SW 1271 (cell line): ENCODE measurements around the gene THEM4.
"Not testable (repeated sequence)": the region's sequence is repeated elsewhere in the genome, so short reads cannot be mapped to it uniquely, and the experiment has no call there.

Source experiments
- DNase-seq, 2 experiments: peaks; one replicate each; lab custom pipeline; 2025; lab: John Stamatoyannopoulos, UW

Gene THEM4

DNA sequence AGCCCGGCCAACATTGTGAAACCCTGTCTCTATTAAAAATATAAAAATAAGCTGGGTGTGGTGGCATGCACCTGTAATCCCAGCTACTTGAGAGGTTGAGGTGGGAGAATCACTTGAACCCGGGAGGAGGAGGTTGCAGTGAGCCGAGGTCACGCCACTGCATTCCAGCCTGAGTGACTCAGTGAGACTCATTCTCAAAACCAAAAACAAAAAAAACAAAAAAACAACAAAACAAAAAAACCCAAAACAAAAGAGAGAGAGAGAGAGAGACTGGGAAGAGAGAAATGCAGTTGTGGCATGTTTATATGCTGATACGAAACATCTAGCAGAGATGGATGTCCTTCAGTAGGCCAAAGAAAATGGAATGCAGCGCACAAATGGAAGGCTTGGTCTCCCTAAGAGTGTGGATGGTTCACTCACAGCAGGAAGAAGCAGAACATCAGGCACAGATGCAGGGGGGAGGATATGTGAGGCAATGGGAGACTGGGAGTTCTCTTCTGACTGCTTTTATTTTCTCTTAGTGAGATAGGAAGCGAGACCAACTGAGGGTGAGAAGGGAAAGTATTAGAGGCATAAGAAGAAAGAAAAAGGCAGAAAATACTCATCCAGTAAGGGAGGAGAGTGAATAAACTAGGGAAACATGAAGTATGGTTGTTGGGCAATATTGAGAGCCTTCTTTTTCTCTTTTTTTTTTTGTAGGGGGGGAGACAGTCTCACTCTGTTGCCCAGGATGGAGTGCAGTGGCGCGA is 16.0 kb downstream of the THEM4 start:
- DNase-seq: no peak

DNA sequence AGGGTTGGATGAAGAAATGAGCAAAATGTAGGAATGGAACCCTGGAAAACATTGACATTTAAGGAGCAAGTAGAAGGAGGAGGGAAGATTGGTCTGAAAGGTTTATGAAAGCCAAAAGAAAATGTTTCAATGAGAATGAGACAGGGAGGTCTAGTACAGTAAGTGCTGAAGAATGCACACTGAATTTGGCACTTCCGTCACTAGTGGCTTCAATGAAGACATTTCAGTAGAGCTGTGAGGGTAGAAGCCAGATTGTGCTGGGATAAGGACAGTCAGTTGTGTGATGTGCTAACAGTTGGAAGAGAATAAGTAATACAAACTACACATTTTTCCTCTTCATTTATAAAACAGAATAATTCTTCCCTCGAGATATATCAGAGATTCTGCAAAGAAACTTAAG is 17.1 kb downstream of the THEM4 start:
- DNase-seq: no peak

DNA sequence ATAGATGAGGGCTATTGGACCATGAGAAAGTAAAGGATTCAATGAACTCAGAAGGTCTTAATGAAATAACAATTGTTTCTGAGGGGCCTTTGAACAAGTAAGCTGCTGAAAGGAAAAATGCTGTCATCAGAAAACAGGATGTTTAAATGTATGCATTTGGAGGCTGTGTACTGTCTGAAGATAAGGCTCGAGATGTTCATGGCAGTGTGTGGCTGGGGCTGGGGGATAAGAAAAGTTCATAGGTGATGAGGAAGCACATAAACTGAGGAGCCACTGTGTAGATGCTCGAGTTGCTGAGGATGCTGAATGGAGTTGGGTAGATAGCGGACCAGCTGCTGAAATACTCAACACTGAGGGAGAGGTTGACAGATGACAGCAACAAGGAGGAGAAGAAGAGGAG is 17.8 kb downstream of the THEM4 start:
- no peak for DNase-seq

DNA sequence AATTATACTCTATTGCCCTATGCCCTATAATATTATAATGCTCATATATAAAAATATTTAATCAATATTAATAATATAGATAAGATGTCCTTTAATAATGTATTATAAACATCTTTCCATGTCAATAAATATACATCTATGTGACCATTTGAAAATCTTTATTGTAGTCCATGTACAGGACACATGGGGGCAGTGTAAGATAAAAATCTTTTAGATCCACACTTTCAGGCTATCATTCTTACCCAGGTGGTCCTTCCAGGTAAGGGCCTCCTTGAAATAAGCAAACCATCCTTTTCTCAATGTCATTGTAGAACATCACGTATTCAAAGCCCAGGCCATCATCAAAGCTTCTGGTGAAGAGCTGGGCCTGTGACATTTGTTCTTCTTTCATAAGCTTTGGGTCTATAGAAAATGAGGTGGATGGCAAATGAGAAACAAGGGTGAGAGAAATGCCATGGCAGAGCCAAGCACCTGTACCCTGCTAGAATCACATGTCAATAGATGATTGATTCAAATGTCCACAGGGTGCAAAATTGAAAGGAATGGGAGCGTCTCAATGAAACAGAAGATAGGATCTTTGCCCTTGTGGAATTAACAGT is 20.2 kb downstream of the THEM4 start:
- DNase-seq: peak in 1 of 2 experiments; percentile 7

DNA sequence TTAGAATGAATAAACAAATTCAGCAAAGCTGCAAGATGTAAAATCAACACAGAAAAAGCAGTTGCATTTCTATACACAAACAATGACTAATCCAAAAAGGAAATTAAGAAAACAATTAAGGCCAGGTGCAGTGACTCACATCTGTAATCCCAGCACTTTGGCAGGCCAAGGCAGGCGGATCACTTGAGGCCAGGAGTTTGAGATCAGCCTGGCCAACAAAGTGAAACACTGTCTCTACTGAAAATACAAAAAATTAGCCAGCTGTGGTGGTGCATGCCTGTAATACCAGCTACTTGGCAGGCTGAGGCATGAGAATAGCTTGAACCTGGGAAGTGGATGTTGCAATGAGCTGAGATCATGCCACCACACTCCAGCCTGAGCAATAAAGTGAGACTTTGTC is 22.3 kb downstream of the THEM4 start:
- no peak for DNase-seq

DNA sequence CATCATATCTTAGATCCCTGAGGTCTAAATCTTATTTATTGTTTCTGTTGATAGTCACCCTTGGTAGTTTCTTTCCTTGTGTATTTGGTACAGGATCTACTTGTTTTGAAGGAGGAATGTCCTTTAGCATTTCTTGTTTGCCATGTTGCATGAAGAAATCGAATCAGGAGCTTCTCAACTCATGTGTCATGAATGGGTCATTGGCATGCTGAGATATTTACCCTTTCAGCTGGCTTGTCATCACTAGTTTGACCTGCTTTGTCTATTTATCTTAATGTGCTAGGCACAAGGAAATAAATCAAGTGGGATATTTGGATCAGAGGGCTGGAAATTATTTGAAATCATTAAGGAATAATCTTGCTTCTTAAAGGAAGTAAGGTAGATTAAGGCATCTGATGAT is 23.8 kb downstream of the THEM4 start:
- no peak for DNase-seq

DNA sequence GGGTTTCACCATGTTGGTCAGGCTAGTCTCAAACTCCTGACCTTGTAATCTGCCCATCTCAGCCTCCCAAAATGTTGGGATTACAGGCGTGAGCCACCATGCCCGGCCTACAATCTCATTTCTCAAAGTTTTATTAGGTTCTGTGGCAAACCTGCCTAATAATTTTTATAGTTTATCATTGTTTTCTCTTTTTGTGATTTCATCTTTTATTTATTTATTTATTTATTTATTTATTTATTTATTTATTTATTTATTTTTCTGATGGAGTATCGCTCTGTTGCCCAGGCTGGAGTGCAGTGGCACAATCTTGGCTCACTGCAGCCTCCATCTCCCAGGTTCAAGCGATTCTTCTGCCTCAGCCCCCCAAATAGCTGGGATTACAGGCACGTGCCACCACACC is 24.4 kb downstream of the THEM4 start:
- DNase-seq: not testable (repeated sequence)

DNA sequence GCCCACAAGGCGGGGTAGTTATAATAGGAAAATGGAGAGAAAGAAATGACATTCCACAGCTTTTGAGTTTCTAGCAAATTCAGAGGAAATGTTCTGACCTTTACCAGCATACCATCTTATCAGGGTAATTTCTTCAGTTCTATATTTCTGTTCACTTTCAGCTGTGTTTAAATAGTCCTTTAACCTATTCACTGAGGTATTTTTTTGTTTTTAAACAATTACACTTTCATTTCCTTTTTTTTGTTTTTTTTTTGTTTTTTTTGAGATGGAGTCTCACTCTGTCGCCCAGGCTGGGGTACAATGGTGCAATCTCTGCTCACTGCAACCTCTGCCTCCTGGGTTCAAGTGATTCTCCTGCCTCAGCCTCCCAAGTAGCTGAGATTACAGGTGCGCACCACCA is 24.9 kb downstream of the THEM4 start:
- DNase-seq: not testable (repeated sequence)

DNA sequence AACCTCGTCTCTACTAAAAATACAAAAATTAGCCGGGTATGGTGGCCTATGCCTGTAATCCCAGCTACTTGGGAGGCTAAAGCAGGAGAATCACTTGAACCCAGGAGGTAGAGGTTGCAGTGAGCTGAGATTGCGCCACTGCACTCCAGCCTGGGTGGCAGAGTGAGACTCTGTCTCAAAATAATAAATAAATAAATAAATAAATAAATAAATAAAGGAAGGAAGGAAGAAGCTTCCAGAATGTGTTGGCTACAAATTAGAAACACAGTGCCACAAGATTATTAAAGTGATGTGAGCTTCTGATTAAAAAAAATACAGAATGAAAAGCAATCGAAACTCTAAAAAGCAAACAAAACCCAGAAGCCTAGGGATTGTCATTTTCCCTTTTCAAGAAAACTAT is 25.4 kb downstream of the THEM4 start:
- DNase-seq: not testable (repeated sequence)

DNA sequence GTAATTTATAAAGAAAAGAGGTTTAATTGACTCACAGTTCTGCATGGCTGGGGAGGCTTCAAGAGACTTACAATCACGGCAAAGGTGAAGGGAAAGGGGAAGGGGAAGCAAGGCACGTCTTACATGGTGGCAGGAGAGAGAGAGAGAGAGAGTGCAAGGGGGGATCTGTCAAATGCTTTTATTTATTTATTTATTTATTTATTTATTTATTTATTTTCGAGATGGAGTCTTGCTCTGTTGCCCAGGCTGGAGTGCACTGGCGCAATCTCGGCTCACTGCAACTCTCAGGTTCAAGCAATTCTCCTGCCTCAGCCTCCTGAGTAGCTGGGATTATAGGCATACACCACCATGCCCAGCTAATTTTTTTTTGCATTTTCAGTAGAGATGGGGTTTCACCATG is 26.4 kb downstream of the THEM4 start:
- not testable (repeated sequence) for DNase-seq

DNA sequence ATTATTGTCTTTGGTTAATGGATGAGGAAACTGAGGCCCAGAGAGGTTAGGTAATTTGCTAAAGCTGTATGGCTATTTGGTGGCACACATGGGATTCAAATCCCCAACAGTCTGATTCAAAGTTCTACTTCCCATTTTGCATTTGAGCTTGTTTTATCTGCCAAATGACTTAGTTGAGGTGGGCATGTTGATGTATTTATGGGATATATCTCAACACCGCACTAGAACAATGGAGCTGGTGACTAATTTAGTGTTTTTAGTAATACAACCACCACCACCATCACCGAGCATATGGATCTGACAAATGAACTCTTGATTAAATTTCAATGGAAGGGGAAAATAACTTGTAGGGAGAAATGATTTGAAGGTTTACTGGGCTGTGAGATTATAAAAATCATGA is 26.8 kb downstream of the THEM4 start:
- DNase-seq: no peak

DNA sequence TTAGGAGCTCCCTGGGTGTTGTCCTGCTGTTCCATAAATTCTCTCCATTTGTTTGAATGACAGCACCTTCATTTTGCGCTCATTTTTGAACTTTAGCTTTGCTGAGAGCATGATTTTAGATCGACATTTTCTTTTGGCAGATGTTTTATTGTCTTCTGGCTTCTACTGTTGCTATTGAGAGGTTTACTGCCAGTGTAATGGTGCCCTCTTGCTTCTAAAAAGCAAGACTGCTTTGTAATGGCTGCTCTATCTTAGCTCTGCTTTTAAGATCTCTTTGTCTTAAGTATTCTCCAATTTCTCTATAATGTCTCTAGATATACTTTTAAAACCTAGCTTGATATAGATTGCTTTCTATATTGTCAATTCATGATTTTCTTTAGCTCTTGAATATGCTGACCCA is 27.8 kb downstream of the THEM4 start:
- DNase-seq: no peak

DNA sequence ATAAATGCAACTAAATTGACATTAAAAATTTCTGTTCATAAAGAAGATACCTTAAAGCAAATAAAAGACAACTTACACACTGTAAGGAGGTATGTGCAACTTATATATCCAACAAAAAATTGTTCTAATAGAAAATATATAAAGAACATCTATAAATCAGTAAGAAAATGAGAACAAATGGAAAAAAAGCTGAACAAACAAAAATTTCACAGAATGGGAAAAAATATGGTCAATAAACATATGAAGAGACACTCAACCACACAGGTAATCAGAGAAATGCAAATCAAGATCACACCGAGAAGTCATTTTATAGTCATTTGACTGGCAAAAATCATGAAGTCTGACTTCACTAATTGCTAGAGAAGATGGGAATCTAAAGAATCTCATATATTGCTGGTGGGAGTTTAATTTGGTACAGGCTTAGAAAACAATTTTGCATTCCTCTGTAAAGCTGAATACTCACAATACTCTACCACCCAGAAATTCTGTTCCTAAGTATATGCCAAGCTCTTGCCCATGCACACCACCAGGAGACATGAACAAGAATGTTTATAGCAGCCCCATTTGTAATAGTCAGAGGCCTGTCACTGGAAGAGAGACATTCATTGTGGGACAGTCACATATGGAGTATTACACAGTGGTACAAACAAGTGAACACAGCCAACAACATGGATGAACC is 33.8 kb downstream of the THEM4 start:
- DNase-seq: no peak

DNA sequence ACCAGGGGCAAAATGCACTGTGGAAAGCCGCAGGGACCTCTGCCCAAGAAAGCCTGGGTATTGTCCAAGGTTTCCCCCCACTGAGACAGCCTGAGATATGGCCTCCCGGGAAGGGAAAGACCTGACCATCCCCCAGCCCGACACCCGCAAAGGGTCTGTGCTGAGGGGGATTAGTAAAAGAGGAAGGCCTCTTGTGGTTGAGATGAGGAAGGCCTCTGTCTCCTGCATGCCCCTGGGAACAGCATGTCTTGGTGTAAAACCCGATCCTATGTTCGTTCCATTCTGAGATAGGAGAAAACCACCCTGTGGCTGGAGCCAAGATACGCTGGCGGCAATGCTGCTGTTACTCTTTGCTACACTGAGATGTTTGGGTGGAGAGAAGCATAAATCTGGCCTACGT is 36.5 kb downstream of the THEM4 start:
- not testable (repeated sequence) for DNase-seq

DNA sequence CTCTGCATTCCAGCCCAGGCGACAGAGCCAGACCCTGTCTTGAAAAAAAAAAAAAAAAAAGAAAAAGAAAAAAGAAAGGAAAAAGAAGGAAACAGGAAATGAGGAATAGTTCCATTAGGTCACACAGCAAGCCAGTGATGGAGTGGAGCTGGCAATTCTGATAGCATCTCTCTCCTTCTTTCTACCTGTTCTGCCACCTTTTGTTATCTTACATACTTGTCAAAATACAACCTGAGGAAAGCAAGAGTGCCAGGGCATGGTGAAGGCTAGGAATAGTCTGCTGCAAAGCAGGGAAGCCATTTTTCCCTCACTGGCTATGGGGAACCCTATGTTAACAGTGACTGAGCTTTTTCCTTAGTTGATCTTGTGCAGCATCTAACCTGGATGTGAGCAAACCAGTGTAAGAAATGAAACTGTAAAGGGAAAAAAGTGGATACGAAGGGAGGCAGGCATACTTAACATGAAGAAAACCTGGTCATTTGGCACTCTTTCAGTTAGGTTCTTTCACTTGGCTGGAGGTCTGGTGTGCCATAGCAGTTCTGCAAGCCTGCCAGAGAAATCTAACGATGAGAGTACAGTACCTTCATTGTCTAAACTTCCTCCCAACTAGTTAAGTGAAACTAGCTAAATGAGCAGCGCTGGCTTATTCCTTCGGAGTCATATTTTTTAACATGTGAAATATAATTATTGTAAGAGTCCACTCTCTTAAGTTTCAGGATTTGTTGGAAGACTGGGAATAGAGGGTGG is 37.9 kb downstream of the THEM4 start:
- no peak for DNase-seq

DNA sequence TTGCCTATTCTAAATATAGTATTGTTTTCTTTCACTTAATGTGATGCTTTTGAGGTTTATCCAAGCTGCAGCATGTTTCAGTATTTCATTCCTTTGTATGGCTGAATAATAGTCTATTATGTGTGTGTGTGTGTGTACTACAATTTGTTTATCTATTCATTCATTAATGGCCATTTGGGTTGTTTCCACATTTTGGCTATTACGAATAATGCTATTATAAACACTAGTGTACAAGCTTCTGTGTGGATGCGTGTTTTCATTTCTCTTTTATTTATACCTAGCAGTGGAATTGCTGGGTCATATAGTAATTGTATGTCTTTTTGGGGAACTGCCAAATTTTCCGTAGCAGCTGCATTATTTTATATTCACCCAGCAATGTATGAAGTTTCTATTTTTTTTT is 40.8 kb downstream of the THEM4 start:
- DNase-seq: no peak

DNA sequence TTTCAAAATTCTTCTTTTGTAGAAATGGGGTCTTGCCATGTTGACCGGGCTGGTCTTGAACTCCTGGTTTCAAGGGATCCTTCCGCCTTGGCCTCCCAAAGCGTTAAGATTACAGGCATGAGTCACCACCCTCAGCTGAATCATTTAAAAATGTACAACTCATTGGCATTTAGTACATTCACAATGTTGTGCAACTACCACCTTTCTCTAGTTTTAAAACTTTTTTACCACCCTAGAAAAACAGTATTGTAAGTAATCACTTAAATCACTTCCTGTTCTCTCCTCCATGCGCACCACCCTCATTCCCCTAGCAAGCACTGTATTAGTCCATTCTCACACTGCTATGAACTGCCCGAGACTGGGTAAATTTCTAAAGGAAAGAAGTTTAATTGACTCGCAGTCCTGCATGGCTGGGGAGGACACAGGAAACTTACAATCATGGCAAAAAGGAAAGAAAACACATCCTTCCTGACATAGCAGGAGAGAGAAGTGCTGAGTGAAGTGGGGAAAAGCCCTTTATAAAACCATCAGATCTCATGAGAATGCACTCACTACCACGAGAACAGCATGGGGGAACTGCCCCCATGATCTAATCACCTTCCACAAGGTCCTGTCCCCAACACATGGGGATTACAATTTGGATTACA is 41.4 kb downstream of the THEM4 start:
- no peak for DNase-seq

DNA sequence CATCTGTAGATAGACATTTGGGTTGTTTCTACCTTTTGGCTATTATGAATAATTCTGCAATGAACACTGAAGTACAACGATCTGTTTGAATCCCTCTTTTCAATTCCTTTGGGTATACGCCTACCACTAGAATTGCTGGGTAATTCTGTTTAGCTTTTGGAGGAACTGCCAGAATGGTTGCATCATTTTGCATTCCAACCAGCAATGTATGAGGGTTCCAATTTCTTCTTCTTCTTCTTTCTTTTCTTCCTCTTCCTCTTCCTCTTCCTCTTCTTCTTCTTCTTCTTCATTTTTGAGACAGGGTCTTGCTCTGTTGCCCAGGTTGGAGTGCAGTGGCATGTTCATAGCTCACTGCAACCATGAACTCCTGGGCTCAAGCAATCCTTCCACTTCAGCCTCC is 42.0 kb downstream of the THEM4 start:
- no peak for DNase-seq

DNA sequence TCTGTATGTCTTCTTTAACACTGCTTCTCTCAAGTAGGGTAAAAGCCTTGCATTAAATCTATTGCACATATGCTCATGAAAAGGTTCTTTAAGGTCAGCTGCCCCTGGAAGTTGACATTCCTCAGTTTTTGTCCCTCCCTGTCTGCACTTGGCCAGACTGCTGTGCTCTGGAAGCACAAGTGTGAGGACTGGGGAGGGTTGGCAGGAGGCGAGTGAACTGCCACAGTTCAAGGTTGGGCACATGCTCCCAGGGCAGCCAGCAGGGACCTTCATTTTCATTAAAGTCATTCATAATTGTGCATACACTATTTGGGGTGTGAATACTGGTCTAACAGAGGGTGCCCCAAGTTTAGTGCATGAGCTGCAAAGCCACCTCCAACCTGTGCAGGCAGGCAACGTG is 44.9 kb downstream of the THEM4 start:
- no peak for DNase-seq

DNA sequence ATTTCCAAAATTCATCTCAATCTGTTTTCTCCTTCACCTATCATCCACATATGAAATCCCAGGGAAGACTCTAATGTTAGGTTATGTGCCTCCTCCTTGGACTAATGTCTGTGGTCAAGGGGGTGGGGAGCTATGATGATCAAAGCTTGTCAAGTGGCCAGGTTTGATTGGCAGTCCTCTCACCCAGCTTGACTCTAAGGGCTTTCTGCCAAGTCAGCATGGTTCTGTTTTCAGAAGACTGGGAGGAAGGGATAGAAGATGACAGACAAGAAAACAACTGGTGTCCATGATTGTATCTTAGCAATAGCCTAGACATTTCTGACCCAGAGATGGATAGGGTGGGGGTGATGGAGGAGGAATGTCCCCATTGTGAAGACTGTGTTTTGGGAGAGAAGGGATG is 46.7 kb downstream of the THEM4 start:
- DNase-seq: no peak

DNA sequence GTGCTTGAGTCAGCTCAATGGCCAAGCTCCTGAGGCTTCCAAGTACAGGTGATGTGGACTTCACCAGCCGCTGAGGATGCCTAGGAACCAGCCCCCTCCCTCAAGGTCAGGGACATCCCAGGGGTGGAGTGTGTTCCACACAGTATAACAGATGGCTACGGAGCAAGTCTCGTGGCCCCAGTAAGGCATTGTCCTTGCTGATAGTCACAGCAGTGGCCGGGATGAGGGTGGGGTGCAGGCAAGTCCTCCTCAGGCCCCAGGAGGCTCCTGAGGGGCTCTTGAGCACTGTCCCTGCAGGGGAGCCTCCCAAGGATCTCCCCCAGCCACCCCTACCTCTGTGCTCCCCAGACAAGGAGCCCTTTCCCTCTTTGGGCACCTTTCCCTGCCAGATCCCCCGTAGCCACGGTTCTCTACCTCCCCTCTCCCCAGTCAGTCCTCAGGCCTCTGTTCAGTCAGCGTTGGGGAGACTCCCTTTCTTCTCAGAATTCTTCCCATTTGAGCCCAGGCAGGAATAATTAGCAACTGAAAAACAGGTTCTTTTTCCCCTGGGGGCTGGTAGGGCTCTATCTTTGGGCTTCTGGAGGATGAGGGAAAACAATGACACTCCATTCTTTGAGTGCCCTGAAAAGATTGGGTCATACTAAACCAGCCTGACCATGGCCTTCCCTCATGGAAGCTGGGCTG is 48.7 kb downstream of the THEM4 start:
- no peak for DNase-seq

DNA sequence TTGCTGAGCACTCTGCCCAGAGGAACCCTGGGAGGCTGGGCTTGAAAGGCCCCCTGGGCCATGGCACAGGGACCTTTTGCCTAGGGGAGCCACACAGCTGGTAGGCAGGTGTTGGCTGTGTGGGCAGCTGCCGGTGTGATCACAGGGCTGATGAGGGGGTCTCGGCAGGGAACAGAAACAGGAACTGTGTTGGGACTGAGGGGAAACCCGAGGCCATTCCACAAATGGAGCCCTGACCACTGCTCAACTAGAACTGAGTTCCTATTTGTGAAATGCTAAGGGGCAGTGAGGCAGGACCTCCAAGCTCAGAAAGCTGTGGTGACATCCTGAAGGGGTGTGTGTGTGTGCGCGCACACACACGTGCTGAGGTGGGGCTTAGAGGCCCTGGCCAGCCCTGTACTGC is 49.4 kb downstream of the THEM4 start:
- DNase-seq: no peak
